ENCODE results near the gene NDRG3. TPM values are rescaled to one million over a fixed set of nuclear protein-coding genes. Genes with fewer than 3 reads are reported as not detected.

The NDRG3 gene
- total RNA-seq, 2 experiments from 2014 or later, result 14.4 to 22.1 TPM

GRCh38 chr20:36773597-36774390, 27.9 kb upstream of the NDRG3 start, which contains the start of gene DSN1:
DSN1 (minus strand) TSS chr20:36773763; CDS start chr20:36771458, 2,305 bp downstream.
- no peak for TF ChIP-seq EZH2phosphoT487 (IDR thresholded peaks at IDR 0.05; ENCODE audit: borderline replicate concordance, low read depth, low read length)
- TF ChIP-seq CTCF (conservative IDR thresholded peaks at IDR 0.05; ENCODE audit: low read length), result no peak
- BruUV-seq (replicated peaks), result no TSS peak
- peak within 1 kb of the TSS; percentile 79 for H3K4me2 ChIP-seq (ENCODE audit: low read length)
- no peaks in the 10 kb centered on the region for H3K9me2 ChIP-seq (ENCODE audit: insufficient read depth, low read length)
- peak; percentile 97 for DNase-seq (ENCODE audit: low spot score)
- intact Hi-C loops (cut with micrococcal nuclease; ENCODE audit: unreplicated experiment), result loop anchor here (5.0 kb wide), 1 partner anchor 89 kb away; a partner anchor contains a TSS
- H2AFZ ChIP-seq (ENCODE audit: low read length), result peak within 1 kb of the TSS; percentile 77
- ChIA-PET POLR2A (interaction anchor here (0.6 to 1.4 kb wide), 9 partner anchors 16 to 158 kb away, joined by 3 to 7 read pairs (median 4); no protein-coding TSS in a partner anchor), CTCF (ENCODE audit: unreplicated experiment) (interaction anchor here (0.6 to 0.9 kb wide), 4 partner anchors 28 to 130 kb away, joined by 3 to 5 read pairs (median 3); partner anchors contain the start of gene NDRG3)
- peaks cover 25% of the 10 kb centered on the region; the same call in 1 of the 2 replicates for H3K36me3 ChIP-seq (ENCODE audit: insufficient read depth, low read length)
- H3K79me2 ChIP-seq (ENCODE audit: insufficient read depth, low read depth, low read length), result peaks cover 15% of the 10 kb centered on the region; the same call in 1 of the 2 replicates
- H3K27ac ChIP-seq (ENCODE audit: low read depth, low read length, poor library complexity, severe bottlenecking), result peak within 1 kb of the TSS; percentile 49
- no peaks in the 10 kb centered on the region for H3K9me3 ChIP-seq (ENCODE audit: low read length)
- H4K20me1 ChIP-seq (ENCODE audit: insufficient read depth, low read length), result no peaks in the 10 kb centered on the region
- peak within 1 kb of the TSS; percentile 86 for H3K4me3 ChIP-seq (ENCODE audit: low read depth, low read length, poor library complexity, severe bottlenecking)
- H3K4me1 ChIP-seq (ENCODE audit: insufficient read depth, low read length, poor library complexity, severe bottlenecking), result peaks cover 41% of the 10 kb centered on the region

- intact Hi-C loops (cut with micrococcal nuclease; ENCODE audit: unreplicated experiment), result loop anchor here (5.0 kb wide), 1 partner anchor 89 kb away; a partner anchor contains a TSS
- H3K4me1 ChIP-seq (ENCODE audit: insufficient read depth, low read length, poor library complexity, severe bottlenecking), result peaks cover 41% of the 10 kb centered on the region
- peak overlapping the region; percentile 86 for H3K4me3 ChIP-seq (ENCODE audit: low read depth, low read length, poor library complexity, severe bottlenecking)
- peak overlapping the region; percentile 77; the same call in 1 of the 2 replicates for H2AFZ ChIP-seq (ENCODE audit: low read length)
- ChIA-PET POLR2A (interaction anchor here (0.6 to 1.3 kb wide), 7 partner anchors 15 to 571 kb away, joined by 3 to 5 read pairs (median 4); no protein-coding TSS in a partner anchor), CTCF (ENCODE audit: unreplicated experiment) (interaction anchor here (0.6 to 0.9 kb wide), 3 partner anchors 27 to 129 kb away, joined by 3 to 5 read pairs (median 3); partner anchors contain the start of gene NDRG3)
- no peak for TF ChIP-seq CTCF (conservative IDR thresholded peaks at IDR 0.05; ENCODE audit: low read length)
- TF ChIP-seq EZH2phosphoT487 (IDR thresholded peaks at IDR 0.05; ENCODE audit: borderline replicate concordance, low read depth, low read length), result no peak
- no peaks in the 10 kb centered on the region for H4K20me1 ChIP-seq (ENCODE audit: insufficient read depth, low read length)
- no peaks in the 10 kb centered on the region for H3K9me2 ChIP-seq (ENCODE audit: insufficient read depth, low read length)
- no TSS peak for BruUV-seq (replicated peaks)
- peak overlapping the region; percentile 45 for H3K27ac ChIP-seq (ENCODE audit: low read depth, low read length, poor library complexity, severe bottlenecking)
- H3K4me2 ChIP-seq (ENCODE audit: low read length), result peak overlapping the region; percentile 79
- DNase-seq (ENCODE audit: low spot score), result peak; percentile 14
- H3K9me3 ChIP-seq (ENCODE audit: low read length), result no peaks in the 10 kb centered on the region
- peaks cover 15% of the 10 kb centered on the region; the same call in 1 of the 2 replicates for H3K79me2 ChIP-seq (ENCODE audit: insufficient read depth, low read depth, low read length)
- H3K36me3 ChIP-seq (ENCODE audit: insufficient read depth, low read length), result peaks cover 27% of the 10 kb centered on the region; the same call in 1 of the 2 replicates
These were observed 27.3 kb upstream of the NDRG3 start for GRCh38 chr20:36773107-36773596.
